GM19397 (cell line): Measurements from ENCODE around the gene EMILIN1.
"Not testable (repeated sequence)": the region's sequence is repeated elsewhere in the genome, so short reads cannot be mapped to it uniquely, and the experiment has no call there.

Experiments
- ATAC-seq: cut with Tn5 transposase; IDR thresholded peaks from one replicate; pipeline ENCODE4 v1.9.1; 2021; ENCODE audit warnings: mild to moderate bottlenecking, moderate library complexity; ENCODE audit not compliant: unreplicated experiment

EMILIN1 gene

GRCh38 chr2:27092696-27093429 is 14.4 kb downstream of the EMILIN1 start:
- ATAC-seq = no peak

GRCh38 chr2:27093430-27094352 is 15.3 kb downstream of the EMILIN1 start:
- ATAC-seq = no peak

DNA sequence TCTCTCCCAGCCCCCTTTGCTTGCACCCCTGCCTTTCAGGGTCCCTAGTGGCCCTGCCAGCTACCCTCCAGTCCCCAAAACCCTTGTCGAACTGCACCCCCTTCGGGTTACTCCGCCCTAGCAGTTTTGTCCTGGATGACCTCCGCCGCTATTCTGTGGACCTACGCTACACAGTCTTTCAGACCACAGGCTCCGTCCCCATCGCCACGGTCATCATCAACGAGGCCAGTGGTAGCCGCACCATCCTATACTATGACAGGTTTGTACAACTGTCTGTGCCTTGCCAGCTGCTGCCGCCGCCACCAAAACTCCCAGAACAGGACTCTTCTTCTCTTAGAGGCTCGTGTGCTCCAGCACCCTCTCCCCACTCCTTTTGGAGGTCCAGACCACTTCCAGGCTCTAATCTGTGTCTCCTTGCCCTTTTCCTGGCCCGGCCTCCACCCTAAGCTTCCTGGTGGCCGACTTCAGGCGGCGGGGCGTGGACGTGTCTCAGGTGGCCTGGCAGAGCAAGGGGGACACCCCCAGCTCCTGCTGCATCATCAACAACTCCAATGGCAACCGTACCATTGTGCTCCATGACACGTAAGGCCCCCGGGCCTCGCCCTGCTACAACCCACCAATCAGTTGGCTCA is 16.1 kb downstream of the EMILIN1 start:
- ATAC-seq = no peak

GRCh38 chr2:27095427-27095744 is 17.0 kb downstream of the EMILIN1 start:
- ATAC-seq = no peak

DNA sequence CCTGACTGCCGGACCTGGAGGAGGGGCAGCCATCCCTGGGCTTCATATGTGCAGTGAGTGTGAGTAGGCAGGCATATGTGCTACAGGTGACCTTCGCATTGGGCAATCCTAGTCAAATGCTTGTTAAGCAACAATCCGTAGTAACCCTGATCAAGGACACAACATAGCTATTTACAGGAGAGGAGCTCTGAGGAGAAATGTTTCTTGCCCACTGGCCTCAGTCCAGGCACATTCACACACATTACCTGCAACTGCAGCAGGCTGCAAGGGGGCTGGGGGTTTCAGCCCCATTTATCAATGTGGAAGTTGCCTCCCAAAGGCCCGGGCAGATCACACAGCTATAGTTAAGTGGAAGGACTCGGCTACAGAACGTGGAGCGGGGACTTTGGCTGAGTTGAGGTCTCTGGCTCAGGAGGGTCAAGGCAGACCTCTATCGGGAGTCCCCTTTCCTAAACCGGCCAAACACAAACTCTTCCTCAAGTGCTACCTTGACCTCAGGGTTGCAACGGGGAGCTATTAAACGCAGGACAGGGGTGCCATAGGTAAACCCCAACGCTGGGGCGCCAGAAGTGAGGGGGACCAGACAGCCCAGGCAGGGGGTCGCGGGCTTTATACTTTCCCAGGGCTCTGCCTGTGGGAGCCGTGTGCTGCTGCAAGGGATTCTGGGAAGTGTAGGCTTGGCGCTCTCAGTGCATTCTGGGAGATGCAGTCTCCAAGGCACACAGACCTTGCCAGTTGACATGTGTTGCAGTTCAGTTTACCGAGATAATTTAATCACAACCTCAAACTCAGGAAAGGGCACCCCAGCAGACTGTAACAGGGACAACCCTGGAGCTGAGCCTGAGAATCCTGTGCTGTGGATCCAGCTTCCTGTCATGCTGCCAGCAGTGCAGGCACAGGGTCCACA is 17.6 kb downstream of the EMILIN1 start:
- ATAC-seq = no peak

- no peak for ATAC-seq
These were observed 18.4 kb downstream of the EMILIN1 start for GRCh38 chr2:27096748-27097297.

GRCh38 chr2:27097341-27097740 is 18.9 kb downstream of the EMILIN1 start:
- no peak for ATAC-seq

- no peak for ATAC-seq
These were observed 21.0 kb downstream of the EMILIN1 start for GRCh38 chr2:27099334-27099955.

DNA sequence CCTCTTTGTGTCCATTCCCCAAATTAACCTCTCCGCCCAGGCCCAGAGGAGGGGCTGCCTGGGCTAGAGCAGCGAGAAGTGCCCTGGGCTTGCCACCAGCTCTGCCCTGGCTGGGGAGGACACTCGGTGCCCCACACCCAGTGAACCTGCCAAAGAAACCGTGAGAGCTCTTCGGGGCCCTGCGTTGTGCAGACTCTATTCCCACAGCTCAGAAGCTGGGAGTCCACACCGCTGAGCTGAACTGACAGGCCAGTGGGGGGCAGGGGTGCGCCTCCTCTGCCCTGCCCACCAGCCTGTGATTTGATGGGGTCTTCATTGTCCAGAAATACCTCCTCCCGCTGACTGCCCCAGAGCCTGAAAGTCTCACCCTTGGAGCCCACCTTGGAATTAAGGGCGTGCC is 21.6 kb downstream of the EMILIN1 start:
- ATAC-seq = no peak

DNA sequence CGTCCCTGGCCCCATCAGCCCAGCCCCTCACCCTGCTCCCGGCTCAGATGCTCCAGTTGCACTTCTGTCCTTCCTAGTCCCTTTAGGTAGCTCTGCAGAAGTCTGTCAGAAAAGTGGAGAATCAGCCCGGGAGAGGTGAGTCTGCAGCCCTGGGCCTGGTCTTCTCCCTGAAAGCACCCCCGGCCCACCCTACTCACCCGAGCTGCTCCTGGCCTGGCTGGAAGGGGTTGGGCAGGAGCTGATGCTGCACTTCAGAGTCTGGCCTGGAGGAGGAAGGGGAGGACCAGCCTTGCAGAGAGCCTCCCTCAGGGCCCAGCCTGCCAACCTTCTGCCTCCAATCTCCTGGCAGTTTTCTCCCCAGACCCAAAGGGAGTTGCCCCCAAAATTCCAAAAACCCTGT is 23.9 kb downstream of the EMILIN1 start:
- no peak for ATAC-seq

- ATAC-seq = no peak
These were observed 27.6 kb downstream of the EMILIN1 start for GRCh38 chr2:27105981-27106380.

GRCh38 chr2:27108221-27108620 is 29.8 kb downstream of the EMILIN1 start:
- ATAC-seq = no peak

- no peak for ATAC-seq
These were observed 30.7 kb downstream of the EMILIN1 start for GRCh38 chr2:27109083-27109482.

- not testable (repeated sequence) for ATAC-seq
These were observed 32.4 kb downstream of the EMILIN1 start for GRCh38 chr2:27110603-27111352.

DNA sequence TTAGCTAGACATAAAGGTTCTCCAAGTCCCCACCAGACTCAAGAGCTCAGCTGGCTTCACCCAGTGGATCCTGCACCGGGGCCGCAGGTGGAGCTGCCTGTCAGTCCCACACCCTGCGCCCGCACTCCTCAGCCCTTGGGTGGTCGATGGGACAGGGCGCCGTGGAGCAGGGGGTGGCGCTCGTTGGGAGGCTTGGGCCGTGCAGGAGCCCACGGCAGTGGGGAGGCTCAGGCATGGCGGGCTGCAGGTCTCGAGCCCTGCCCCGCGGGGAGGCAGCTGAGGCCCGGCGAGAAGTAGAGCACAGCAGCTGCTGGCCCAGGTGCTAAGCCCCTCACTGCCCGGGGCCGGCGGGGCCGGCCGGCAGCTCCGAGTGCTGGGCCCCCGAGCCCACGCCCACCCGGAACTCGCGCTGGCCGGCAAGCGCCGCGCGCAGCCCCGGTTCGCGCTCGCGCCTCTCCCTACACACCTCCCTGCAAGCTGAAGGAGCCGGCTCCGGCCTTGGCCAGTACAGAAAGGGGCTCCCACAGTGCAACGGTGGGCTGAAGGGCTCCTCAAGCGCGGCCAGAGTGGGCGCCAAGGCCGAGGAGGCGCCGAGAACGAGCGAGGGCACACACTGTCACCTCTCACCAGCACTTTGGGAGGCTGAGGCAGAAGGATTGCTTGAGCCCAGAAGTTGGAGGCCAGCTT is 33.1 kb downstream of the EMILIN1 start:
- not testable (repeated sequence) for ATAC-seq

DNA sequence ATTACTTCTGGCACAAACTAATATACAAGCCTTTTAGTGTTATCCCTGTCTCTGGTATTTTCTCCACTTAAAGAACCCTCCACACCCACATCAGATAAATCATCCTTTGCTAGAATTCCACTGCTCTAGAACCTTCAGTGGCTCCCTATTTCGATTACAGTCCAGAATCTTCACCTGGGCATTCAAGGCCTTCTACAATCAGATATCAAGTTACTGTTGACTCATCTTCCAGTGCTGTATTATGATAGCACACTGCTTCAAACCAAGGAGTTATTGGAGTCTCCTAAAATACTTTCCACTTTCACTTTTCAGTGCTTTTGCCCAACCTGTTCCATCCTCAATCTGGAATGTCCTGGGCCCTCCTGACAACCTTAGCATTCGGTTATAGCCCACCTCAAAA is 37.1 kb downstream of the EMILIN1 start:
- ATAC-seq = no peak

DNA sequence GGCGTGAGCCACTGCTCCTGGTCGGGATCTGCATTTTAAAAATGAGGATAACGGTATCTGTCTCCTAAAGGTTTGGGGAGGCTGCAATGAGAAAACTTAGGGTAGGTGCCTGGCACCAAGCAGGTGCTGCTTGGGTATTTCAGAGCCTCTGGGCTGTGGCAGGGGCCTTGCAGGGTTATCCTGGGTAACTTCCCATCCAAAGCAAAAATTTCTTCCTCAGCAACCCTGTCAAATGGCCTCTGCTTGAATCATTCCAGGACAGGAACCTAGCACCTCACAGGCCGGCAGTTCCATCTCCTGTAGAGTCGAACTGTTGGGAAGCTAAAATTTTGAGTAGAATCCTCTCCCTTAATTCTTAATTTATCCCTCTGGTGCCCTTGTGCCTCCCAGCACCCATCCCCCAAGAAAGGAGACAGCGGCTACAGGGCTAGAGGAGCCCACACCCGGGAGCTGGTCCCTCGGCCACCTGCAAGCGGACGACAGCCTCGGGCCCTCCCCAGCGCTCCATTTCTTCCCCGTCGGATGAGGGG is 39.6 kb downstream of the EMILIN1 start:
- no peak for ATAC-seq

DNA sequence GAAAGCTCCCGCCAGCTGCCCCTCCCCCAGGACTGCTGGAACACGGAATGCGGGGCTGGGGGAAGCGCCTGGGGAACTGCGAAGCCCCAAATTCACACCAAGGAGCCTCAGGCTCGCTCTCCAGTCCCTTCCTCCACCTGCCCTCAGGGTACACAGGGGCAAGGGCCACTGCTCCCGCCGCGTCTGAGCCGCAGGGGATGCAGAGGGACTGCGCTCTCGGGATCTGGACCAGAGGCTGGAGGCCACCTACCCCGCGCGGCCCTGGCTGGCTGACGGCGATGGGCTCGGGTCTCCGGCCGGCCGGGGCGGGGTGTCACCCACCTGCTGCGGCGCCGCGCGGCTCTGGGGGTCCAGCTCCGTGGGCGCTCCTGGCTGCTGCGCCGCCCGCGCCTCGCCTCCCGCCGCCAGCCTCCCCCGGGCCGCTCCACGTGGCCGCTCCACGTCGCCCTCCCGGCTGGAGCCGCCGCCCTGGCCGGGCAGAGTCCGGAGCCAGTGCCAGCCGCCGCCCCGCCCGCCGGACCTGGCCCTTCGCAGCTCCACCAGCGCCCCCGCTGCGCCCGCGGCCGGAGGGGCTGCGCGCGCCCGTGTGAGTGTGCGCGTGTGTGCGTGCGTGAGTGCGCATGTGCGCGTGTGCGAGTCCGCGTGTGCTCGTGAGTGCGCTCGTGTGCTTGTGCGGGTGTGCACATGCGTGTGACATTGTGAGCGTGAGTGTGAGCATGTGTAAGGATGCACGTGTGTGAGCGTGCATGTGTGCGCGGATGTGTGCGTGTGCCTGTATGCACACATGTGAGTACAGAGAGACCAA is 40.3 kb downstream of the EMILIN1 start, which contains the start of gene CGREF1:
Gene CGREF1 (minus strand): TSS at position 604 of the 805 bp plus-strand sequence. CDS start 14,762 bp downstream, outside the sequence.
- no peak for ATAC-seq
